OCI-LY1 (cell line): ENCODE data around the gene C4orf54.

ENCODE experiments used
- H2AFZ ChIP-seq: fragments of 200-600 bp; sonication (generic), shearing (Covaris generic); 2 replicates; pipeline ENCODE4 v1.6.0; 2014; ENCODE audit warnings: antibody characterized with exemption, mild to moderate bottlenecking, low read length
- H3F3A ChIP-seq: fragments of 200-600 bp; sonication (generic), shearing (Covaris generic); 2 replicates; pipeline ENCODE4 v1.6.0; 2014; ENCODE audit warnings: mild to moderate bottlenecking, antibody characterized with exemption, low read length, moderate library complexity; ENCODE audit not compliant: insufficient read depth
- H3K27ac ChIP-seq: fragments of 200-600 bp; sonication (generic); 2 replicates; pipeline ENCODE4 v1.5.1; 2014; ENCODE audit warnings: low read length, mixed run types, mild to moderate bottlenecking, low read depth; ENCODE audit not compliant: poor library complexity, severe bottlenecking
- H3K27me3 ChIP-seq: fragments of 200-600 bp; sonication (generic); 2 replicates; pipeline ENCODE4 v1.6.0; 2014; ENCODE audit warnings: antibody characterized with exemption, mild to moderate bottlenecking, low read length, moderate library complexity; ENCODE audit not compliant: insufficient read depth
- H3K36me3 ChIP-seq: fragments of 200-600 bp; sonication (generic); 2 replicates; pipeline ENCODE4 v1.6.1; 2014; ENCODE audit warnings: mild to moderate bottlenecking, antibody characterized with exemption, low read length, moderate library complexity, mixed read lengths; ENCODE audit not compliant: insufficient read depth
- H3K4me1 ChIP-seq: fragments of 200-600 bp; sonication (generic); 2 replicates; pipeline ENCODE4 v1.5.1; 2014; ENCODE audit warnings: mild to moderate bottlenecking, low read length, moderate library complexity; ENCODE audit not compliant: insufficient read depth, severe bottlenecking
- H3K4me2 ChIP-seq: fragments of 200-600 bp; sonication (generic), shearing (Covaris generic); 2 replicates; pipeline ENCODE4 v1.6.1; 2014; ENCODE audit warnings: low read length
- H3K4me3 ChIP-seq: fragments of 200-600 bp; sonication (generic); 2 replicates; pipeline ENCODE4 v1.5.1; 2014; ENCODE audit warnings: low read length, low read depth, mild to moderate bottlenecking, mixed read lengths; ENCODE audit not compliant: poor library complexity, severe bottlenecking
- H3K79me2 ChIP-seq: fragments of 200-600 bp; shearing (Covaris generic); 2 replicates; pipeline ENCODE4 v1.6.1; 2016; ENCODE audit warnings: mixed run types, low read length, mixed read lengths; ENCODE audit not compliant: insufficient read depth
- H3K9ac ChIP-seq: fragments of 200-600 bp; sonication (generic), shearing (Covaris generic); 2 replicates; pipeline ENCODE4 v1.6.1; 2014; ENCODE audit warnings: mild to moderate bottlenecking, low read length, mixed read lengths
- H3K9me2 ChIP-seq: fragments of 200-600 bp; sonication (generic), shearing (Covaris generic); 2 replicates; pipeline ENCODE4 v1.6.1; 2014; ENCODE audit warnings: low read depth, mild to moderate bottlenecking, low read length, mixed read lengths
- H3K9me3 ChIP-seq: fragments of 200-600 bp; shearing (Covaris generic); 2 replicates; pipeline ENCODE4 v1.6.1; 2014; ENCODE audit warnings: low read length, mixed read lengths
- H4K20me1 ChIP-seq: fragments of 200-600 bp; sonication (generic), shearing (Covaris generic); 2 replicates; pipeline ENCODE4 v1.6.0; 2016; ENCODE audit warnings: mild to moderate bottlenecking, low read length; ENCODE audit not compliant: insufficient read depth
- CTCF ChIP-seq: fragments of 200-600 bp; sonication (generic), shearing (Covaris generic); IDR thresholded peaks from 2 replicates; pipeline ENCODE4 v1.5.1; 2017; ENCODE audit warnings: mild to moderate bottlenecking, antibody characterized with exemption, low read length, moderate library complexity, mixed read lengths
- EZH2 ChIP-seq: fragments of 200-600 bp; sonication (generic), shearing (Covaris generic); IDR thresholded peaks from 2 replicates; pipeline ENCODE4 v1.8.0; 2017; ENCODE audit warnings: borderline replicate concordance, mixed run types, mild to moderate bottlenecking, antibody characterized with exemption, low read length, moderate library complexity, mixed read lengths

Gene C4orf54

GRCh38 chr4:99657798-99658197 lies at the start of gene C4orf54:
Gene C4orf54 (minus strand): TSS chr4:99657828. CDS start chr4:99654648, 3,180 bp downstream.
- Histone ChIP-seq H3K9me3 (no peaks in the 10 kb centered on the region), H3F3A (no peaks in the 10 kb centered on the region), H3K79me2 (no peaks in the 10 kb centered on the region), H3K27me3 (no peaks in the 10 kb centered on the region), H4K20me1 (no peaks in the 10 kb centered on the region), H3K4me1 (no peaks in the 10 kb centered on the region), H3K9ac (no peak within 1 kb of the TSS), H2AFZ (no peak within 1 kb of the TSS), H3K9me2 (no peaks in the 10 kb centered on the region), H3K4me2 (no peak within 1 kb of the TSS), H3K36me3 (no peaks in the 10 kb centered on the region), H3K27ac (no peak within 1 kb of the TSS), H3K4me3 (no peak within 1 kb of the TSS)
- TF ChIP-seq EZH2 = no peak

GRCh38 chr4:99705891-99706290 lies 48.3 kb upstream of the C4orf54 start:
- Histone ChIP-seq H3K9me3 (no peaks in the 10 kb centered on the region), H2AFZ (no peak overlapping the region), H3K4me2 (no peak overlapping the region), H3F3A (no peaks in the 10 kb centered on the region), H3K36me3 (no peaks in the 10 kb centered on the region), H3K4me1 (no peaks in the 10 kb centered on the region), H4K20me1 (no peaks in the 10 kb centered on the region), H3K27ac (no peak overlapping the region), H3K4me3 (no peak overlapping the region), H3K9ac (no peak overlapping the region), H3K9me2 (no peaks in the 10 kb centered on the region), H3K79me2 (no peaks in the 10 kb centered on the region), H3K27me3 (no peaks in the 10 kb centered on the region)
- no peak for TF ChIP-seq EZH2
- no peak for TF ChIP-seq CTCF

GRCh38 chr4:99696801-99697200 lies 39.2 kb upstream of the C4orf54 start:
- H3F3A ChIP-seq = no peaks in the 10 kb centered on the region
- H2AFZ ChIP-seq = no peak overlapping the region
- H3K4me1 ChIP-seq = no peaks in the 10 kb centered on the region
- H3K27ac ChIP-seq = no peak overlapping the region
- H3K4me3 ChIP-seq = no peak overlapping the region
- no peaks in the 10 kb centered on the region for H3K79me2 ChIP-seq
- TF ChIP-seq EZH2 (no peak), CTCF (no peak)
- H3K27me3 ChIP-seq = no peaks in the 10 kb centered on the region
- H4K20me1 ChIP-seq = no peaks in the 10 kb centered on the region
- H3K36me3 ChIP-seq = no peaks in the 10 kb centered on the region
- no peaks in the 10 kb centered on the region for H3K9me2 ChIP-seq
- no peaks in the 10 kb centered on the region for H3K9me3 ChIP-seq
- no peak overlapping the region for H3K9ac ChIP-seq
- no peak overlapping the region for H3K4me2 ChIP-seq

GRCh38 chr4:99693140-99693539 lies 35.5 kb upstream of the C4orf54 start:
- no peaks in the 10 kb centered on the region for H4K20me1 ChIP-seq
- no peaks in the 10 kb centered on the region for H3K79me2 ChIP-seq
- H3K27ac ChIP-seq = no peak overlapping the region
- no peaks in the 10 kb centered on the region for H3F3A ChIP-seq
- no peak overlapping the region for H3K4me2 ChIP-seq
- no peak overlapping the region for H3K4me3 ChIP-seq
- no peaks in the 10 kb centered on the region for H3K4me1 ChIP-seq
- H3K36me3 ChIP-seq = no peaks in the 10 kb centered on the region
- no peaks in the 10 kb centered on the region for H3K27me3 ChIP-seq
- H2AFZ ChIP-seq = no peak overlapping the region
- H3K9me3 ChIP-seq = no peaks in the 10 kb centered on the region
- H3K9ac ChIP-seq = no peak overlapping the region
- H3K9me2 ChIP-seq = no peaks in the 10 kb centered on the region
- no peak for TF ChIP-seq EZH2
- no peak for TF ChIP-seq CTCF
